Astrocyte of the cerebellum (primary cell): Measurements from ENCODE around the gene TSHZ2.

ENCODE experiments used
- DNase-seq: peaks from one replicate; pipeline ENCODE4 v3.0.0-alpha.2; 2011; ENCODE audit warnings: low read depth
- H3K4me3 ChIP-seq: 2 replicates; pipeline ENCODE4 v1.5.1; 2011; ENCODE audit warnings: mild to moderate bottlenecking, low read depth, low read length, moderate library complexity
- in situ Hi-C: cut with HindIII; loops from 2 replicates; pipeline ENCODE4 v1.10.0; 2017; ENCODE audit warnings: low sequenced_read_pairs
- TF ChIP-seq, protein P1 (sequence below): IDR thresholded peaks from 2 replicates; pipeline ENCODE4 v1.5.1; 2012; ENCODE audit warnings: low read length, low read depth, moderate library complexity, mild to moderate bottlenecking; ENCODE audit errors: missing control alignments

The TSHZ2 gene

DNA sequence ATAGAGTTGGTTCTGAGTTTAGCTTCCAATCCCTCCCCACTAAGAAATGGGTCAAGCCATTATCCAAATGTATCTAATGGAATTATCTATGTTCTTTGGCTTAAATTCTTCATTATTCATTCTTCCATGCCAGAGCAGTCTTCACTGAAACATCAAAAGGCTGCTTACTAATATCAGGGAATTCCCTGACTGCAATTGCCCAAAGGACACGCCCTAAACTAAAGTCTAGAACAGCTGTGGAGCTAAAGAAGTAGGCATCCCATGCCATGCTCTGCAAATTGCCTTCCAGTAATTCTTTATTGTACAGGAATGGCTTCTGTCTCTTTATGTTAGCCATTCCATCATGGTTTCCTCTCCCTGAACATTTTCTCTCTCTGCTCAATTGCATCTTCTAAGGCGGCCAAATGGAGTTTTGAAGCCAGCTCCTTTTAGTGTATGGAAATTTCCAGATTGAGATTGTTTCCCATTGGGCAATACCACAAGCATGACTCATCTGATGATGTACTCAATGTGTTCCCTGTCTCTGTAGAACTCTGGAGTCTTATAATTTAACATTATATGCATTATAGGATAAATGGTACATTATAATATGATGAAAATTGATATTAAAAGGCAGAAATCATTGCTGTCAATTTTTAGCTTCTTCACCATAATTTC is 28.8 kb upstream of the TSHZ2 start:
- DNase-seq: no peak
- in situ Hi-C loops: no loop called here
- H3K4me3 ChIP-seq: no peak overlapping the region
- TF ChIP-seq, protein P1, sequence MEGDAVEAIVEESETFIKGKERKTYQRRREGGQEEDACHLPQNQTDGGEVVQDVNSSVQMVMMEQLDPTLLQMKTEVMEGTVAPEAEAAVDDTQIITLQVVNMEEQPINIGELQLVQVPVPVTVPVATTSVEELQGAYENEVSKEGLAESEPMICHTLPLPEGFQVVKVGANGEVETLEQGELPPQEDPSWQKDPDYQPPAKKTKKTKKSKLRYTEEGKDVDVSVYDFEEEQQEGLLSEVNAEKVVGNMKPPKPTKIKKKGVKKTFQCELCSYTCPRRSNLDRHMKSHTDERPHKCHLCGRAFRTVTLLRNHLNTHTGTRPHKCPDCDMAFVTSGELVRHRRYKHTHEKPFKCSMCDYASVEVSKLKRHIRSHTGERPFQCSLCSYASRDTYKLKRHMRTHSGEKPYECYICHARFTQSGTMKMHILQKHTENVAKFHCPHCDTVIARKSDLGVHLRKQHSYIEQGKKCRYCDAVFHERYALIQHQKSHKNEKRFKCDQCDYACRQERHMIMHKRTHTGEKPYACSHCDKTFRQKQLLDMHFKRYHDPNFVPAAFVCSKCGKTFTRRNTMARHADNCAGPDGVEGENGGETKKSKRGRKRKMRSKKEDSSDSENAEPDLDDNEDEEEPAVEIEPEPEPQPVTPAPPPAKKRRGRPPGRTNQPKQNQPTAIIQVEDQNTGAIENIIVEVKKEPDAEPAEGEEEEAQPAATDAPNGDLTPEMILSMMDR: no peak

DNA sequence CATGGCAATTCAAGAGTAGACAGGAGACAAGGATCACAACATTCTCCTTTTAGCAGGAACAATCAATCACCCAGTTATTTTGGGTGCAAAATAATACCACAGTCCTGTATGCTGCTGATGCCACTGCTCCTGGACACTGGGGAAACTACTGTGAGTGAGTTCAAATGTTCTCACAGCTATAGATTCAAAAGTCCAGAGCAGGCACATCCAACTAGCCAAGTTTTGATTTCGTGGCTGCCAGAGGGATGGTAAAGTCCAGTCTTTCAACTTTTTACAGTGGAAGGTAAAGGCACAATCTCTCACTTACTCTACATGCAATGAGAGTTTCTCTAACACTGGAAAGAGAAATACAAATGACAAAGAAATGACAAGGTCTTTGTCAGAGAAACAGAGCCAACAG is 26.9 kb upstream of the TSHZ2 start:
- DNase-seq: no peak
- in situ Hi-C loops: no loop called here
- TF ChIP-seq, protein P1: no peak
- no peak overlapping the region for H3K4me3 ChIP-seq

DNA sequence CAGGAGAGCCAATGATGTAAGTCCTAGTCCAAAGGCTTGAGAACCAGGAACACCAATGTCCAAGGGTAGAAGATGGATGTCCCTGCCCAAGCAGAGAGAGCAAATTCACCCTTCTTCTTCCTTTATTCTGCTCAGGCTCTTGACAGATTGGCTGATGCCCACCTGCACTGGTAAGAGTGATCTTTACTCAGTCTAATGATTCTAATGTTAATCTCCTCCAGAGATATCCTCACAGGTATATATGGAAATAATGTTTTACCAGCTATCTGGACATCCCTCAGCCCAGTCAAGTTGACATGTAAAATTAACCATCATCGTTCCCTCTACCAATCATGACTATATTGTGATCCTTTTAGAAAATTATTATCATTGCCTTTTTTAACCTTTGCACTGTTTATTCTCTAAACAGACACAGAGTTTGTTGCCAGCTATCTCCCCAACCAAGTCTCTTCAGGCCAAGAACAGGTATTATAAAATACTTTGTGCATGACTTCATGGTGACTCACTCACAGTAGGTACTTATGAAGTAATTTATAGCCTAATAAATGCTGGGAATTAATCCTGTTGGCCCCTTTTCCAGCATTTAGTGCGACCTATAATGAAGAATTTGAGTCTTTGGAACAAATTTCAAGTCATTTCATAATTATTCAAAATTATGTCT is 26.2 kb upstream of the TSHZ2 start:
- H3K4me3 ChIP-seq: no peak overlapping the region
- in situ Hi-C loops: no loop called here
- TF ChIP-seq, protein P1: no peak
- DNase-seq: no peak

DNA sequence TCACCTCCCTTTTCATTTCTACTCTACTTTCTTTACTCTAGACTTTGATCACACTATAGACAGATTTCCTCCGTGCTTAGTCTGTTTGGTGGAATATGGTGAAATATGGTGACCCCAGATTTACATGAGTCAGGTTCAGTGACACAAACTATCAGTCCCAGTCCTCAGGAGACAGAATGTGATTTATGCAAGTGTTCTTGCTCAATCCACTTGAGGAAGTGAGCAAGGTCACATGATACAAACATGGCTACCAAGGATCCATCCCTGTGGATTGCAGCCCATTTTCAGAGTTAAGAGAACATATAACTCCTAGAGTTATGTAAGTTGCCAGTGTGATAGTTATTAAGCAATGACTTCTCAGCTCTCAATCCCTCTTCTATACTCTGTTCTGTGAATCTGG is 23.7 kb upstream of the TSHZ2 start:
- TF ChIP-seq, protein P1: no peak
- DNase-seq: no peak

DNA sequence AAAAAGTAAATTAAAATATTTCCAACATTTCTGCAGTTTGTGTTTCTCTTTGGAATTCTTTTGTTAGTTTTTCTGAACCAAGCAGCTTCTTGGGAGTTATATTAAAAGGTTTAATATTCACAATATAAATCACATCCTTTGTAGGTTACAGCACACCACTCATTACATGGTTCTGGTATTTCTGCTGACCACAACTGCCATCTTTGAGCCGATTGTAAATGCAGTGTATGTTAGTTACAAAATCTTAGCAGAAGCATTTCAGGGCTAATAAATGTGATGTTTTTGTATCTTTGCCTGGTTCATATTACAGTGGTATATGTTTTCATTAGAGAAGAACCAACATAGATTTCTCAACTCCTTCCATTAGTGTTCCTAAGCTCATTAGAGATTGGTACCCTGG is 19.1 kb upstream of the TSHZ2 start:
- TF ChIP-seq, protein P1: no peak
- H3K4me3 ChIP-seq: no peak overlapping the region
- no peak for DNase-seq
- in situ Hi-C loops: no loop called here

More for the DNA sequence above, 23.7 kb upstream of the TSHZ2 start:
- in situ Hi-C loops: no loop called here
- H3K4me3 ChIP-seq: no peak overlapping the region

DNA sequence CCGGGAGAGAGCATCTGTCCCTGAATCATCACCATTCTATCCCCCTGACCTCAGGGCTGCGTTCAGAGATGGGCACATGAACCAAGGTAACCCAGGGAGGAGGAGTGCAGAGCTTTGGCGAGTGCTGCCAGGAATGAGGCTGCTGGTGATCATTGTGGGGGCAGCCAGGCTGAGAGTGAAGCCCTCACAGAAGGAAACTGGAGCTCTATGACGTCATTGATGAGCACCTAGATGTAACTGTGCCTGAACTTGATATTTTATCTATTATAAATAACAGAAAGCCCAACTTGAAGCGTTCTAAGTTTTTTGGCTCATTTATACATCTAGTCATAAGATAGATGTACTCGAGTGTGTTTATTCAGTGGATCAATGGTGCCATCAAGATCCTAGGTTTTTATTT is 17.3 kb upstream of the TSHZ2 start:
- in situ Hi-C loops: no loop called here
- DNase-seq: no peak
- TF ChIP-seq, protein P1: no peak
- H3K4me3 ChIP-seq: no peak overlapping the region
